ENCODE measurements around the gene TBL3.

DNA sequence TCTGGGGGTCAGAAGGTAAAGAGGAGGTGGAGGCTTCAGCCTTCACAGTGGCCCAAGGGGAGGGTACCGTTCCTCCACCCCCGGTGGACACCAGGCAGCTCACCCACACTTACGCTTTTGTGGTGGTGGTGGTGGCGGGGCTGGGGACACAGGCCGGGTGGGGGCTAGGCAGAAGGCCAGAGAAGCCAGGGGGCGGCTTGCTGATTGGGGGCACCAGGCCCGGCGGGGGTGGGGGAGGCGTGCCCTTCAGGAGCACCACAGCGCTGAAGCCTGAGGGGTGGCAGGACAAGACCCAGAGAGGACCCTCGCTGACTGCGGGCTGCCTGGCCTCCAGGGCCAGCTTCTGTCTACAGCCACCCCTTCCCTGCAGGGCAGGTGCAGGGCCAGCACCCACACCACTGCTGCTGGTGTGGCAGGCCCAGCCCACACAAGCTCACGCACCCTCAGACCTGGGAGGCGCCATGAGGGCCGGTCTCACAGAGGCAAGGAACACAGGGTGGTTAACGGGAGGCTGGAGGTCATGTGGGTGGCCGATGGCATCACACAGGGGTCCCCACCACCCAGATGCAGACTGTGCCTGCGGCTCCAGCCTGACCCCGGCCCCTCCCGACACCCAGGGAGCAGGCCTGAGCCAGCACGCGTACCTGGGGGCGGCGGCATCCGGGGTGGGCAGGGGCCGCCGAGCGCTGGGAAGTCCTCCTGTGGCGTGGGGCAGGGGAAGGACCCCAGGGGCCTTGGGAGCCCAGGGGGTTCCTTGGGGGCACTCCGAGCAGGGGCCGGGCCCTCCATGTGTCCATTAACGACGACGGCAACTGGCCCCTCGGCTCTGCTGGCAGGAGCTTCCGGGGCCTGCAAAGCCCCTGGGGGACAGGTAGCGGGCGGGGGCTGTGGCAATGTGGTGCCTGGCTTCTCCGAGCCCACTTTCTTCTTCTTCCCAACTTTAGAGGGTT lies 27.3 kb downstream of the TBL3 start:
- TF ChIP-seq, protein P1, sequence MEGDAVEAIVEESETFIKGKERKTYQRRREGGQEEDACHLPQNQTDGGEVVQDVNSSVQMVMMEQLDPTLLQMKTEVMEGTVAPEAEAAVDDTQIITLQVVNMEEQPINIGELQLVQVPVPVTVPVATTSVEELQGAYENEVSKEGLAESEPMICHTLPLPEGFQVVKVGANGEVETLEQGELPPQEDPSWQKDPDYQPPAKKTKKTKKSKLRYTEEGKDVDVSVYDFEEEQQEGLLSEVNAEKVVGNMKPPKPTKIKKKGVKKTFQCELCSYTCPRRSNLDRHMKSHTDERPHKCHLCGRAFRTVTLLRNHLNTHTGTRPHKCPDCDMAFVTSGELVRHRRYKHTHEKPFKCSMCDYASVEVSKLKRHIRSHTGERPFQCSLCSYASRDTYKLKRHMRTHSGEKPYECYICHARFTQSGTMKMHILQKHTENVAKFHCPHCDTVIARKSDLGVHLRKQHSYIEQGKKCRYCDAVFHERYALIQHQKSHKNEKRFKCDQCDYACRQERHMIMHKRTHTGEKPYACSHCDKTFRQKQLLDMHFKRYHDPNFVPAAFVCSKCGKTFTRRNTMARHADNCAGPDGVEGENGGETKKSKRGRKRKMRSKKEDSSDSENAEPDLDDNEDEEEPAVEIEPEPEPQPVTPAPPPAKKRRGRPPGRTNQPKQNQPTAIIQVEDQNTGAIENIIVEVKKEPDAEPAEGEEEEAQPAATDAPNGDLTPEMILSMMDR (IDR thresholded peaks at IDR 0.05): no peak
- no peak for TF ChIP-seq POLR2A (IDR thresholded peaks at IDR 0.05)
- no peak for TF ChIP-seq EP300 (IDR thresholded peaks at IDR 0.05)

All from ovary (tissue), 3 donors.